ENCODE data around the gene INSC. TPM values are rescaled to one million over a fixed set of nuclear protein-coding genes. Genes with fewer than 3 reads are reported as not detected.
A peak's percentile ranks its signal among the peaks of the same experiment; 100 is the strongest.
"Not testable (repeated sequence)": the region's sequence is repeated elsewhere in the genome, so short reads cannot be mapped to it uniquely, and the experiment has no call there.

INSC gene, protein sequence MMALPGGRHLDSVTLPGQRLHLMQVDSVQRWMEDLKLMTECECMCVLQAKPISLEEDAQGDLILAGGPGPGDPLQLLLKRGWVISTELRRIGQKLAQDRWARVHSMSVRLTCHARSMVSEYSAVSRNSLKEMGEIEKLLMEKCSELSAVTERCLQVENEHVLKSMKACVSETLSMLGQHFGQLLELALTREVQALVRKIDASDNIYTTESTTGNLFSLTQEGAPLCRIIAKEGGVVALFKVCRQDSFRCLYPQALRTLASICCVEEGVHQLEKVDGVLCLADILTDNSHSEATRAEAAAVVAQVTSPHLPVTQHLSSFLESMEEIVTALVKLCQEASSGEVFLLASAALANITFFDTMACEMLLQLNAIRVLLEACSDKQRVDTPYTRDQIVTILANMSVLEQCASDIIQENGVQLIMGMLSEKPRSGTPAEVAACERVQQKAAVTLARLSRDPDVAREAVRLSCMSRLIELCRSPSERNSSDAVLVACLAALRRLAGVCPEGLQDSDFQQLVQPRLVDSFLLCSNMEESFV
- total RNA-seq (2021) (not detected in 2 replicates), Bru-seq, nascent RNA (percentile 1 among the genes with signal in this experiment), BruChase-seq, experiment 1, labeled RNA remaining after a 2-hour chase (not detected), BruChase-seq, experiment 2, labeled RNA remaining after a 6-hour chase (not detected)
- long read RNA-seq, result 0 reads

DNA sequence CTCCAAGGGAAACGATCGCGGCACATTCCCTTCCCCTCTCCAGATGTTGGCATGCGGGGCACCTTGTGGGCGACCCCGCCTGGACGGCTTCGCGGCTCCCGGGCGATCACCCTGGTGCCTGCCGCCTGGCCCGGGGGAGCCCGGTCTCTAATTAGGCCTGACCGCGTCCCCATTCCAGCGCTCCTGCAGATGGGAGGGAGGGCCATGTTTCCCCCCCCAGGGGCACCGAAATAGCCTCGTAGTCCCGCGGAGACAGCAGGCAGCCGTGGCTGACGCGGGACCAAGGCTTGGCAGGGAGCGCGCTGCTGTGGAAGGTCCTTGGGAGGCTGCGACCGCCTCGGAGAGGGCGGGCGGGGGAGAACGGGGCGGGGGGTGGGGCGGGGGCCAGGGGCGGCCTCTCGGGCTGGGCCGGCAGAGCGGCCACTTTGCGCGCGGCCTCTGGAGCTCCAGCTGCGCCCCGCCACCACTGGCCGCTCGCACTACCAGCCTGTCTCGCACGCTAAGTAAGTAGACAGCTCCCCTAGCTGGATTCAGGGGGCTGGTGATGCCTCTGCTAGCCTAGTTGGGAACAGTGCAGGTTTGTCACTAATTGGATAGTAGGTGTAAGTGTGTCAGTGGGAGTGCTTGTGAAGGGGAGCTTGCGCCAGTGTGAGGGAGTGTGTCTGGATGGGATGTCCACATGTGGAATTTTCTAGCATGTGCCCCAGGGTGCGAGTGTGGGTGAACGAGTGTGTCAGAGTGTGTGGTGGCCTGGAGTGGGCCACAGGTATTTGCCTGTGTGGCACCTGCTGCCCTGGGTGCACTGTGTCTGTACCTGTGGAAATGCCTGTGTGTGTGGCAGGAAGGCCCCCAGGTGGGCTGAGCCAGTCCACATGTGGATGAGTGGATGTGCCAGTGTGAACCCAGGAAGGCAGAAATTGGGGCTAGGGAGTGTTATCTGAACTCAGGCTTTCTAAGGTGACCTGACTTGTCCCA is at the start of gene INSC:
INSC (plus strand) TSS at position 423 of the 975 bp plus-strand sequence. CDS start 34,252 bp downstream, outside the sequence.
- no peaks in the 10 kb centered on the region for H3K9me3 ChIP-seq (ENCODE audit: insufficient read depth, low read depth)
- H3F3A ChIP-seq (ENCODE audit: insufficient read depth, low read depth), result no peaks in the 10 kb centered on the region
- no peaks in the 10 kb centered on the region for H4K20me1 ChIP-seq (ENCODE audit: insufficient read depth)
- H3K27me3 ChIP-seq (ENCODE audit: insufficient read depth, low read depth), result no peaks in the 10 kb centered on the region
- no peak within 1 kb of the TSS for H3K4me3 ChIP-seq
- no peak within 1 kb of the TSS for H3K27ac ChIP-seq
- H3K79me2 ChIP-seq (ENCODE audit: low read depth), result no peaks in the 10 kb centered on the region
- CTCF ChIA-PET, result no interaction called here
- intact Hi-C loops (cut with micrococcal nuclease; ENCODE audit: unreplicated experiment), result no loop called here
- TF ChIP-seq EZH2 (IDR thresholded peaks at IDR 0.05; ENCODE audit: low read depth), result no peak
- H3K36me3 ChIP-seq (ENCODE audit: low read depth), result no peaks in the 10 kb centered on the region
- no peak for DNase-seq
- H3K4me1 ChIP-seq (replicated peaks; ENCODE audit: insufficient read depth), result no peaks in the 10 kb centered on the region
- no peak within 1 kb of the TSS for H3K4me2 ChIP-seq
- no TSS peak for BruUV-seq (replicated peaks)
- H3K9me2 ChIP-seq (ENCODE audit: insufficient read depth), result no peaks in the 10 kb centered on the region
- H2AFZ ChIP-seq, result no peak within 1 kb of the TSS
- POLR2A ChIA-PET (ENCODE audit: unreplicated experiment), result no interaction called here

DNA sequence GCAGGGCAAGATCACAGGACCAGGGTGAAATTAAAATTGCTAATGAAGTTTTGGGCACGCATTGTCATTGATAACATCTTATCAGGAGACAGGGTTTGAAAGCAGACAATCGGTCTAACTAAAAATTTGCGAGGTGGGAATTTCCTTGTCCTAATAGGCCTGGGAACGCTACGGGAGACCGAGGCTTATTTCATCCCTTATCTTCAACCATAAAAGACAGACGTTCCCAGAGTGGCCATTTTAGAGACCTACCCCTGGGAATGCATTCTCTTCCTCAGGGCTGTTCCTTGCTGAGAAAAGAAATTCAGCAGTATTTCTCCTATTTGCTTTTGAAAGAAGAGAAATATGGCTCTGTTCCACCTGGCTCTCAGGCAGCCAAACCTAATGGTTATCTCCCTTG is 45.0 kb upstream of the INSC start:
- H3K9me3 ChIP-seq (ENCODE audit: insufficient read depth, low read depth); BruUV-seq (replicated peaks); POLR2A ChIA-PET (ENCODE audit: unreplicated experiment); H3K27me3 ChIP-seq (ENCODE audit: insufficient read depth, low read depth); H3K36me3 ChIP-seq (ENCODE audit: low read depth); H3F3A ChIP-seq (ENCODE audit: insufficient read depth, low read depth); H3K9me2 ChIP-seq (ENCODE audit: insufficient read depth); H3K27ac ChIP-seq; CTCF ChIA-PET; H4K20me1 ChIP-seq (ENCODE audit: insufficient read depth); H3K4me1 ChIP-seq (replicated peaks; ENCODE audit: insufficient read depth); DNase-seq; H2AFZ ChIP-seq; H3K4me2 ChIP-seq; H3K4me3 ChIP-seq; H3K79me2 ChIP-seq (ENCODE audit: low read depth): not testable (repeated sequence)
- intact Hi-C loops (cut with micrococcal nuclease; ENCODE audit: unreplicated experiment), result loop anchor here (10.0 kb wide), 1 partner anchor 165 kb away; no protein-coding TSS in a partner anchor

DNA sequence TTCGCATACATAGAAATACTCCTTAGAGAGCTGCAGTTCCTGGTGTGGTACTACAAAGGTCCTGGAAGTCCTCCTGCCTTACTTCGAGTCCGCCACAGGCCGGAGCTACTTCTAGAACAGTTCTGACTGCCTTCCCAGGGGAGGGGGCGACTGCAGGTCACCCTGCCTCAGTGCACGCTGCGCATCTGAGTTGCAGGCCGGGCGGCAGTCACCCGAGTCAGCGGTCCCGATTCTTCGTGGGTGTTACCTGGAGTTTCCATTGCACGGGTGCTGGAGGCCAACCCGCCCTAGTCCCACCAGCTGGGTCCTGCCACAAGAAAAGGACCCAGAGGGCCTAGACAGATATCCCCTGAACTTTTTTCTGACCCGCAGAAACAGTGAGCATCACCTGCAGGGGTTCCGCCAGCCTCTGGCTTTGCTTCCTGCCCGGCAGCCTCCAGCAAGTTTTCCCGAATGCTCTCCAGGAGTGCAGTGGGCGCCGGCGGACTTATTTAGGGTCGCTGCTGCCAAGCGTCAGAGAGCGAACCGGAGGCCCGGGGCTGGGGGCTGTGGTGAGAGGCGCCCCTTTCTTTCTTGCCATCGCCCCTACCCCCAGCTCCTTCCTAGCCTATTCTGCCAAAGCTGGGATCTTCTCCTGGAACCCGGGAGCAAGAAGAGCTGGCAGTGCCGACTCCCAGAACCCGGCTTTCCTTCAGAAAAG is 43.0 kb upstream of the INSC start:
- Histone ChIP-seq H3K36me3 (ENCODE audit: low read depth) (no peaks in the 10 kb centered on the region), H2AFZ (no peak overlapping the region), H3K27me3 (ENCODE audit: insufficient read depth, low read depth) (no peaks in the 10 kb centered on the region), H3F3A (ENCODE audit: insufficient read depth, low read depth) (no peaks in the 10 kb centered on the region), H4K20me1 (ENCODE audit: insufficient read depth) (no peaks in the 10 kb centered on the region), H3K4me1 (replicated peaks; ENCODE audit: insufficient read depth) (no peaks in the 10 kb centered on the region), H3K27ac (no peak overlapping the region), H3K79me2 (ENCODE audit: low read depth) (no peaks in the 10 kb centered on the region), H3K4me3 (no peak overlapping the region), H3K9me3 (ENCODE audit: insufficient read depth, low read depth) (no peaks in the 10 kb centered on the region), H3K9me2 (ENCODE audit: insufficient read depth) (no peaks in the 10 kb centered on the region), H3K4me2 (no peak overlapping the region)
- intact Hi-C loops (cut with micrococcal nuclease; ENCODE audit: unreplicated experiment), result loop anchor here (10.0 kb wide), 1 partner anchor 167 kb away; no protein-coding TSS in a partner anchor
- no TSS peak for BruUV-seq (replicated peaks)
- no peak for DNase-seq
- TF ChIP-seq, protein P1, sequence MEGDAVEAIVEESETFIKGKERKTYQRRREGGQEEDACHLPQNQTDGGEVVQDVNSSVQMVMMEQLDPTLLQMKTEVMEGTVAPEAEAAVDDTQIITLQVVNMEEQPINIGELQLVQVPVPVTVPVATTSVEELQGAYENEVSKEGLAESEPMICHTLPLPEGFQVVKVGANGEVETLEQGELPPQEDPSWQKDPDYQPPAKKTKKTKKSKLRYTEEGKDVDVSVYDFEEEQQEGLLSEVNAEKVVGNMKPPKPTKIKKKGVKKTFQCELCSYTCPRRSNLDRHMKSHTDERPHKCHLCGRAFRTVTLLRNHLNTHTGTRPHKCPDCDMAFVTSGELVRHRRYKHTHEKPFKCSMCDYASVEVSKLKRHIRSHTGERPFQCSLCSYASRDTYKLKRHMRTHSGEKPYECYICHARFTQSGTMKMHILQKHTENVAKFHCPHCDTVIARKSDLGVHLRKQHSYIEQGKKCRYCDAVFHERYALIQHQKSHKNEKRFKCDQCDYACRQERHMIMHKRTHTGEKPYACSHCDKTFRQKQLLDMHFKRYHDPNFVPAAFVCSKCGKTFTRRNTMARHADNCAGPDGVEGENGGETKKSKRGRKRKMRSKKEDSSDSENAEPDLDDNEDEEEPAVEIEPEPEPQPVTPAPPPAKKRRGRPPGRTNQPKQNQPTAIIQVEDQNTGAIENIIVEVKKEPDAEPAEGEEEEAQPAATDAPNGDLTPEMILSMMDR (conservative IDR thresholded peaks at IDR 0.05), result no peak
- no peak for TF ChIP-seq EZH2 (IDR thresholded peaks at IDR 0.05; ENCODE audit: low read depth)
- ChIA-PET CTCF (no interaction called here), POLR2A (ENCODE audit: unreplicated experiment) (no interaction called here)
